Stimulated activated CD4-positive, alpha-beta T cell treated with anti-CD3 and anti-CD28 coated beads, Interleukin-12 subunit alpha, Interleukin-12 subunit beta, amount 100 ng/mL, for 24 hours (primary cell): ENCODE measurements around the gene SLC9A4.

Source experiments
- DNase-seq, 2 experiments: peaks; one replicate each; pipeline ENCODE4 v3.0.0-alpha.2; 2020; ENCODE audit warnings: low read depth in 2 of 2

The SLC9A4 gene

GRCh38 chr2:102455061-102455670 lies 17.9 kb upstream of the SLC9A4 start:
- DNase-seq, result no peak

GRCh38 chr2:102460467-102460866 lies 12.6 kb upstream of the SLC9A4 start:
- no peak for DNase-seq

- DNase-seq, result no peak
Measured at GRCh38 chr2:102461188-102461587, 11.8 kb upstream of the SLC9A4 start.

- no peak for DNase-seq
Measured at GRCh38 chr2:102463160-102463559, 9.9 kb upstream of the SLC9A4 start.

DNA sequence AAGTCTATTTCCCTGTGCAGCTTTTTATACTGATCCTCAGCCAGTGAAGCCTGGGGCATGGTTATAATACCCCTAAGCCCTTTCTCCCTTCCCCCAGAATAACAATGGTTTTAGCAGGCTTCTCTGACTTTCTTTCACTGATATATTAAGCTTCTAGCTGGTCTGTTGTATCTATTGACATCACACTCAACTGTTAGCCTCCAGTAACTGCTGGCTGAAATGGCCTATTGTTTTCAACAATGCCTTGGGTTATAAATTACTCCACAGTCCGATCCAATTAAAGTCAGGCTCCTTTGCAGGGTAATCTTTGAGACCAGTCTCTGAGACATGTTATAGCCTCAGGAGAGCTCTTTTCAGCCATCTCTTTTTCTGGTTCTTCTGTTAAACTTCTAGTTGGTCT lies 2.9 kb upstream of the SLC9A4 start:
- no peak for DNase-seq

DNA sequence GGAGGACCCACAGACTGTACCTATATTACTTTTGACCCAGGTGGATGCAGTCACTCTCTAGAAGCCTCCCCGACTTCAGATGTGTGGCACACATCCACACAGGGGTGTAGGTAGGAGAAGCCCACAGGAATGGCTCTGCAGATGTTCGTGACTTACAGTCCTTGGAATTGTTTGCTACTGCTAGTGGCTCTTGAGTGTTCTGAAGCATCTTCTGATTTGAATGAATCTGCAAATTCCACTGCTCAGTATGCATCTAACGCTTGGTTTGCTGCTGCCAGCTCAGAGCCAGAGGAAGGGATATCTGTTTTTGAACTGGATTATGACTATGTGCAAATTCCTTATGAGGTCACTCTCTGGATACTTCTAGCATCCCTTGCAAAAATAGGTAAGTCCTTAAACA lies 605 bp downstream of the SLC9A4 start:
- no peak for DNase-seq

DNA sequence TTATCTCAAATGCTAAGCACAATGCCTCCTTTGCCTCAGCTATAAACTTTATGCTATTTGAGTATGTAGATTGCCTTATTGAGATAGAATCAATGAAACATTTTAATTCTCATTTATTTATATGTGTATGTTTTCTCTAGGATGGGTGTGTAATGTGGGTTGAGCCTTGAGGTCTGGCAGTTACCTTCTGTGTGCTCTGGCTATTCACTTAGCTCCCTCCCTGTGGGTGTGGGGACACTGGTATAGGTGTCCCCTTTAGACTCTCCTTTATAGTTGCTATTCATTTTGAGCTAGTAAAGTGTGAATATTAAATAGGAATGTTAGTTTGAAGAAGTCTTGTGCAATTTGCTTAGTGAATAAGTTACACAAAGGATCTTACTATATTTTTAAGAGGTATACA lies 1.8 kb downstream of the SLC9A4 start:
- no peak for DNase-seq

GRCh38 chr2:102478686-102479470 lies 5.9 kb downstream of the SLC9A4 start:
- no peak for DNase-seq

DNA sequence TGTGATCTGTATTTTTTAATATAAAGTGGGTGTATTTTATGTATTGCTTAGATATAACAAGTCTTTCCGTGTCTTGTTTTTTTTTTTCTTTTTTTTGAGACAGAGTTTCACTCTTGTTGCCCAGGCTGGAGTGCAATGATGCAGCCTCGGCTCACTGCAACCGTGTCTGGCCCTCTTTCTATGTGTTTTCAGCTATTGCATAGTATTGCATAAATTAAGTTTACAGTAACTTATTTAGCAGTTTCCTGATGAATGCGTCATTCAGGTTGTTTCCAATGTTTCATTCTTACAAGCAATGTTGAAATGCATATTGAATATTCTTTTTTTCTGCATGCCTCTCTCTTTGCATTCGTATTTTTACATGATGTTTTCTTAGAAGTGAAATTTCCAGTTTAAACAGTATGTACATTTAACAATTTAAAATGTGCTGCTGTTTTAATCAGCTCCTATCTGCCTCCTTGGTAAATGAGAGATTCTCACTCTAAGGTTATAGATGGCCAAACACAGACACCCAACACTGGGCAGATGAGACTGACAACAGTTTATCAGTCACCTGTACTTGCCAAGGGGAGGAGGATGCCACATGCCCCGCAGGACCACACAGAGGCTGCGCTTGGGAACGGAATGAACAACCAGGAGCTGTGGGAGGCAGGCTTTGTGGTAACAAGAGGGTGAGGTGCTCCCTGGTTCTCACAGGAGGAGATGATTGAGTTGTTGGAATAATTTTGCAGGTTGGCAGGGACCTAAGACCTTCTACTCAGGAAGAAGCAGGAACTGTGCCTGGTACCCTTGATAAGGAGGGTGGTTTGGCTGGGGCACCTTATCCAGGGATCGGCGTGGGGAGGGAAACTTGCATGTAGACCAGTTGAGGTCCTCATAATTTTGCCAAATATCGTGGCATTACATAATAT lies 7.5 kb downstream of the SLC9A4 start:
- no peak for DNase-seq

DNA sequence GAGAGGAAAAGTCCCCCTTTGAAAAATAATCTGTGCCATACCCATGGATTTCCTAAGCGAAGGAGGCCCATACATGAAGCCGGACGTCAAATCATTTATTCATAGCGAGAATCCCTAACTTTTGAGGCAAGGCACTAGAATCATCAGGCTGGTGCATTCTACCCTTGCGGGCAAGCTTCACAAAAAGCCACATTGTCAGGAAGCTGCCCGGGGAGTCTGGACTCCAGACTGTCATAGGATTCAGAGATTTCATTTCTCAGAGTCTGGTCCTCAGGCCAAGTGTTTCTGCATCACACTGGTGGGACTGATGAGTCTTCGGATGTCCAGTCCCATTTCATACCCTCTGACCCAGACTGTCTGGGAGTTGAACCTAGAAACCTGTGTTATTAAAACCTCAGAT lies 8.9 kb downstream of the SLC9A4 start:
- DNase-seq, result no peak

DNA sequence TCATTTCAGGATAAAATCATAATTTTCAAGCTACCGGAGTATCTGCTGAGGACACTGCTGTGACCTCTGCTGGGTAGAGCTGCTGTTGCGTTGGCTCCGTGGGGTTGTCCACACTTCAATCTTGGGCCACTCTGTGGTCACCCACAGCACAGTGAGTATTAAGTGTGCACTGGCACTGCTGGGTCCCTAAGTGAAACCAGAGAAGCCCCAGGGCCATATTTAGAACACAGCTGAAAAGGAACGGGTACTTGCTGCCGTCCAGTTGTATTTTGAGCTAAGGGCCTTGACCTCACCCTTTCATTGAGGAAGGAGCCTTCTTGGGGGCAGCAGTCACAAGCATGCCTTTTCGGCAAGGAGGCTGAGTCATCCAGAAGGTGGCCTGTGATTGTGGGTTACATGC lies 10.1 kb downstream of the SLC9A4 start:
- DNase-seq, result no peak

- DNase-seq, result no peak
Measured at GRCh38 chr2:102484310-102485061, 11.5 kb downstream of the SLC9A4 start.

- no peak for DNase-seq
Measured at GRCh38 chr2:102485147-102485785, 12.2 kb downstream of the SLC9A4 start.

DNA sequence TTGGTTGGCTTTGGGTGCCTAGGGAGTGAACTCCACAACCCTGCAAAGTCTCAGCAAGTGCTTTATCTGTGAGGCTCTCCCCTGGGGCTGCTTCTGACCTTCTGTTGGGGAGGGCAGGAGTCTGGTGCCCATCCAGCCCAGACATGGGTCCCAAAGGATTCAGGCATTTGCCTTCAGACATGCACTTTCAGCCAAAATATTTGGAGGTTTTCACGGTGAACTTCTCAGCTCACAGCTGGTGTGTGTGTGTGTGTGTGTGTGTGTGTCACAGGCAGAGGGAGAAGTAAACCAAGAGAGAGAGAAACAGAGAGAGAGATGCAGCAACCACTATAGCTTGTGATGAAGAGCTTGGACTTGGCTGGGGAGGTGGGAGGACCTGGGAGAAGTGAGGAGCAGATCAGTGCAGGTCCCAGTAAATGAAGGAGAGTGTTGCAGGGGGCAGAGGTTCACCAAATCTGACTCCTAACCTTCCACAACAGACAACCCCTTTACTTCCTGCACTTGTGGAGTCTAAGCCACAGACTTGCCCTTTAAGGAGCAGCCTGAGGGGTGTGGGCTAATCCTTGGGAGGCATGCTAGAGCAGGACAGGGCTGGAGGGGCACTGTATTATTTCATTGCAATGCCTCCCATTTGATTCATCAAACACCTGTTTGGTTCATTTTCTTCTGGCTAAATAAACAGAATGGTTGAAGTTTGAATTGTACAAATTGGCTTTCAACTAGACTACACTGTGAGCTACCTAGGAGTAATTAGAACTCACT lies 14.1 kb downstream of the SLC9A4 start:
- no peak for DNase-seq

DNA sequence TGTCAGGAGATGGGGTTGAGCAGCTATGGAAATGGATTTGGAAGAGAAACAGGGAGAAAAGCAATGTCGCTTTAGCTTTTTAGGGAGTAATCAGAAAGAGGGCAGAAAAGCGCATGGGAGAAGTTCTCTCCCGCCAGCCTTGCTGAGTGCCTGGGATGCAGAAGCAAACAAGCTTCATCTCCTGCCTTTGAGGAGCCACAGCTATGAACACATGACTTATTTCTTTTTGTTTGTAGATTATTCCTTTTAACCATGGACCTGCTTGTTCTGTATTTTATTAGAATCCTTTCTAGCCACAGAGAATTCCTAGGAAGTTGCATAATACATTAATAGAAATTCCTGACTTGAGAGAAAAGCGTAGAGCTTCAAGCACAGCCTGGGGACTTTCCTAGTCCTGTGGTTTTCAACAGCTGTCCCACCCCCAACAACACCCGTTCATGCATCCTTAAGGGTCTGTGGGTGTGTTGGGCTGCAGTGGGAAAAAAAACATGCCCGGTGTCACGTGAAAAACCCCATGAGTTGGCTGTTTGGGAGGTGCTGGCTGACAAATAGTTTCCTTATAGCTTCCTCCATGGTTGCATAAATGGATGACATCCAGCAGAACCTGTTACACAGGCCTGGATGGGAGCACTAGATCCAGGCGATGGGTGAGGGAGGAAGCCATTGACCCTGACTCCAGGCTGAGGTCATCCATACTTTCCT lies 14.9 kb downstream of the SLC9A4 start:
- DNase-seq, result no peak

DNA sequence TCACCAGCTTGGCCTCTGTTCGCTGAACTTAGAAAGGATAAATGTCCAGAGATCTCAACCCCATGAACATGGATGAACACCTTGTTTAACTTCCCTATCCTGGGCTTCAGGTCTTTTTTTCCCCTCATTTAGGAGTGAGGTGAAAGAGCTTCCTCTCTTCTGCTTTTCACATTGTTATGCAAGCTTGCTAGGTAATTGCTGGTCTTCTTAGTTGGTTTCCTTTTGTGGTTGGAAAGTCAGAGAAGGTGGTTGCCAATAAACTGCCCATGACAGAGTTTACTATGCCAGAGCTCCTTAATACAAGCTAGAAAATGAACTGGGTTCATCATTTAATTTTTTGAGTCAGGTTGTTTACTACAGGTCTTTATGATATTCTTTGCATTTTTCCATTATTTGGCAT lies 16.6 kb downstream of the SLC9A4 start:
- DNase-seq, result no peak

DNA sequence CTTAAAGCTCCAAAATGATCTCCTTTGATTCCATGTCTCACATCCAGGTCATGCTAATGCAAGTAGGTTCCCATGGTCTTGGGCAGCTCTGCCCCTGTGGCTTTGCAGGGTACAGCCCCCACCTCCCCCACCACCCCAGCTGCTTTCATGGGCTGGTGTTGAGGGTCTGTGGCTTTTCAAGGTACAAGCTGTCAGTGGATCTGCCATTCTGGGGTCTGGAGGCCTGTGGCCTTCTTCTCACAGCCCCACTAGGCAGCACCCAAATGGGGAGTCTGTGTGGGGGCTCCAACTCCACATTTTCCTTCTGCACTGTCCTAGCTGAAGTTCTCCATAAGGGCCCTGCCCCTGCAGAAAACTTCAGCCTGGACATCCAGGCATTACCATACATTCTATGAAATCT lies 19.0 kb downstream of the SLC9A4 start:
- DNase-seq, result no peak

- DNase-seq, result no peak
Measured at GRCh38 chr2:102494570-102494969, 21.5 kb downstream of the SLC9A4 start.

DNA sequence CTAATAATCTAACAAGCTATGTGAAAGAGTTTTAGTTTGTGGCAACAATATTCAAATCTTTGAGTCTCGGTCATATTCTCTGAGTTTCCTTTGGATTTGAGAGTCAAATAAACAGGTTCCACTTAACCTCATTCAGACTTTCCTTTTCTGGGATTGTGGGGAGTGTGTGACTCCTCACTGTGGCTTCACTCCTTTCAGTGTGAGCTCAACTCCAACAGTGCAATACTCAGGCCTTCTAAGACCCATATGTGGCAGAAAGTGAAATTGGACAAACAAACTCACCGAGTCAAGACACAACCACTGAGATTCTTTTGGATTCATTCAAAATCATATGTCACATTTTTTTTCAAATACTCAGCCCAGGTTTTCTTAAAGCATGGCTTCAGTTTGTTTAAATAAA lies 25.4 kb downstream of the SLC9A4 start:
- no peak for DNase-seq

DNA sequence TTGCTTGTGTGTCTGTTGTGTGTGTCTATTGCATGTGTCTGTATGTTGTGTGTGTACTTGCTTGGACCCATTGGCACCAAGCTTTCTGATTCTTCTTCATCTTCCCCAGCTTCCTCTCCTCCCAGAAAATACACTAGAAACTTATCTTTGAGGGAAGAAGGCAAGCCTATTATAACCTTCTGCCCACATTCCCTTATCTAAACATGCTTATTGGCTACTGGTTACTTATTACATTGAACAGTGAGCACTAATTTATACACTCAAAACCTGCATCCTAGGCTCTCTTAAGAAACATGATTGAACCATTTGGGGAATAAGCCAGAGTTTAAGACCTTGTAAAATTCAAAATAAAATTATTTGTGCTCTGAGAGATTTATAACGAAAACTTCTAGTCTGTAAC lies 26.5 kb downstream of the SLC9A4 start:
- DNase-seq, result no peak
